Hippocampal formation (tissue), 2 donors: ENCODE data around the gene P2RY14.
A peak's percentile ranks its signal among the peaks of the same experiment; 100 is the strongest.

Experiments used
- DNase-seq, 2 donors: peaks; one replicate each; lab custom pipeline; 2025; lab: John Stamatoyannopoulos, UW

P2RY14 gene

DNA sequence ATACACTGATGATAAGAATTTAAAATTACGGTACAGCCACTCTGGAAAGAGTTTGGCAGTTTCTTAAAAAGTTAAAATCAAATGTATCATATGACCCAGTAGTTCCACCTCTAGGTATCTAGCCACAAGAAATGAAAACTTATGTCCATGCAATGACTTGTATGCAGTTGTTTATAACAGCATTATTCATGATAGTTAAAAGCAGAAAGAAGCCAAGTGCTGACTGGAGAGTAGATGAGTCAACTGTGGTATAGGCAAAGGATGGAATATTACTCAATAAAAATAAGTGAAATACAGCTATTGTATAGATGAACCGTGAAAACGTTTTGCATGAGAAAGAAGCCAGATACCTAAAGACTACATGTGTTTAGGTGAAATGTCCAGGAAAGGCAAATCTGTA is 23.4 kb upstream of the P2RY14 start:
- no peak for DNase-seq

DNA sequence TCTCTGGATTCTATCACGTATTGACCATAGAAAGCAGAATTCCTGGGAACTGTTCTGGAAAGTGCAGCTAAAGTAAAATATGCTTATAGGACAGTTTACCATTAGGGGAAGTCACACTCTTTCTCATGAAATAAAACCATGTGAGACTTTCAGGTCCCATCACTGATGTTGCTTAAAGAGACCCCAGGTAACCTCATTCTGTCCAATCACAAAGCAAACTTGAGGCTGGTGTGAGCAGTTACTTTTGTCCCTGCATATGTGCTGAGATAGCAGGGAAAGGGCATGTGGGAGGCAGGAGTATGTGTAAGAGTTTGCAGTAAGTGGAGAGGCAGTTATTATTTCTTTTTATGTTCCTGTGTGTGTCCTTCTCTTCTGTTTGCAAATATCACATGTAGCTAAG is 22.2 kb upstream of the P2RY14 start:
- DNase-seq: no peak

DNA sequence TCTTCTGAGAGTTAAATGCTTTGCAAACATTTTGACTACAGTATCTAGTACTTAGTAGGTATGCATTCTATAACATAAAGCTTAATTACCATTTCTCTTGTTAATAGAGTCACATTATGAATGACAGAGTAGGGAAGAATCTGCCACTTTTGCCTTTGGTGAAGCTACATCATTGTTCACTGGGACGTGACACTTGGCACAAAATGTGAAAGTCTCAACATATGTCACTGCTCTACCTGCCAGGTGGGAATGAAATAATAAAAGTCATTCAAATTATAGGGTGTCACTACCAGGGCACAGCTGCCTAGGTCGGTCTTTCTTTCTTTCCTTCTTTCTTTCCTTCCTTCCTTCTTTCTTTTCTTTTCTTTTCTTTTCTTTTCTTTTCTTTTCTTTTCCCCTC is 20.7 kb upstream of the P2RY14 start:
- DNase-seq: no peak

DNA sequence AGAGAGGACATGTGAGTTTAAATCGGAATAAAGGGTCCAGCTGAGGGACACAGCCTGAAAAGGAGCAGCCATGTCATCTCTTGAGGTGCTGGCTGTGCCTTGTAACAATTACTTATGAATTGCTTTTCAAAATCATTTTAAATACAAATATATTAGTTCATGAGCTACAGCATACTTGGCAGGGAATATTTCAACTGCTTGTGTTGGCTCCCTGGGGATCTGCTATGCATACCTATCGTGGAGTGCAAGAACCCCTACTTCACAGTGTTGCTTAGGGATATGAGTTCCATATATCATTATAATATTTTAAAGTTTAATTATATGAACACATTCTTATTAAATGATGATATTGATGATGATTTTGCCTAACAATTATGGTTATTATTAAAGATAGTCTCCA is 19.1 kb upstream of the P2RY14 start:
- DNase-seq: no peak

- DNase-seq: no peak
These were observed 17.9 kb upstream of the P2RY14 start for GRCh38 chr3:151296226-151296625.

- DNase-seq: no peak
These were observed 14.8 kb upstream of the P2RY14 start for GRCh38 chr3:151293127-151293526.

GRCh38 chr3:151290673-151291072 is 12.3 kb upstream of the P2RY14 start:
- DNase-seq: no peak

DNA sequence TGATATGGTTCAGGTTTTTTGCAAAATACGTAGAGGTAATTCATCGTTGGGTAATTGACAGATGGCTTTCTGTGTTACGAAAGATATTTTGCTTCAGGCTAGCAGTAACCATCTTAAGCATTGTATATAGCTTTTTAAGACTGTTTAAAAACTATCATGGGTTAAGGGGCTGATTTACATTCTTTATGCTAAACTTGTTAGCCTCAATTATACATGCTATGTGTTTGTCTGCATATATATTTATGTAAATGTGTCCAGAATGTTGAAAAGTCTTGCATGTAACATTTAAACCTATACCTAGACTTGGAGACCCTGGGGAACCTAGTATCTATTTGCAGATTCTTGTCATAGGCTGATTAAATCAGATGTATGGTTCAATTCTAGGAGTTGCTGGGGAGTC is 11.1 kb upstream of the P2RY14 start:
- DNase-seq: no peak

- DNase-seq: no peak
These were observed 7.6 kb upstream of the P2RY14 start for GRCh38 chr3:151285940-151286339.

DNA sequence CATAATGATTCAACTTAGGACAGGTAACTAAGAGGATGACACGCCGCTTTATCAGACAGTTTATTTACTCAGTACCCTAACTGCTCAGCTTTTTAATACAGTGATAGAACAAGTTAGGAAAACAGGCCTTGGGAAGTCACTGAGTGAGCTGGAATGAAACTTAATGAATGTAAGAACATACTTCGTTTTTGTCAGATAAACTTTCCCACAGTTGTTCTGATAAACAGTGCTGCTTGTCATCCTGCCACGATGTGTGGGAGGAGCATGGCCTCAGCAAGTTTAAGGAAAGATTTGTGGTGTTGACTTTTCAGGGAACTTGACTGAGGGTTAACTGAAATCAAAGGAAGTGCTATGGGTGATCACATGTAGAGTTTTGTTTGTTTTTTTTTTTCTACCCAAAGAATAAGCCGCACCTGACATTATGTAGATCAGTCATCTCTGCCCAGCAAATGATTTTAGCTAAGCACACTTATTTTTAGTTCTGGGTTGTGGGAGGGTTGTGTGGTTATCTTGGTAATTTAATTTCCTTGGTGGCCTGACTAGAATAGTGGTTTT is 5.6 kb upstream of the P2RY14 start:
- DNase-seq: no peak

GRCh38 chr3:151283387-151283786 is 5.0 kb upstream of the P2RY14 start:
- no peak for DNase-seq

DNA sequence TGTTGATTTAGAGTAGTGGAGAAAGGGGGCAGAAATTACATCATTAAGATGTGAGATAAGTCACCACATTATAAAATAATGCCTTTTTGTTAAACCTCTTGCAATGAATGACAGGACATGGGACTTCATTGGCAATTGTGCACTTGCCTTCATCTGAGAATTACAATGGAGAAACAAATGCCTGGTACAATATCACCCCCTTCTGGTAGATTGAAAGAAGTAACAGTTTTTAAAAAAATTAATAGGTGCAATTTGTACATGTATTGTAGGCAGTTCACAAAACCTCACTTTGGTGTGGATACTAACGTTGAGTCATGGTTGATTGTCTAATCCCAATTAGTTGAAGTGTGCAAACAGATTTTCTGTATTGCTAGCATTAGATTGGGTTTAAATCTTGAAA is 4.6 kb upstream of the P2RY14 start:
- DNase-seq: peak in 1 of 2 donors; percentile 87

- no peak for DNase-seq
These were observed 3.5 kb upstream of the P2RY14 start for GRCh38 chr3:151281671-151282324.

GRCh38 chr3:151276687-151277042 is 1.7 kb downstream of the P2RY14 start:
- no peak for DNase-seq

DNA sequence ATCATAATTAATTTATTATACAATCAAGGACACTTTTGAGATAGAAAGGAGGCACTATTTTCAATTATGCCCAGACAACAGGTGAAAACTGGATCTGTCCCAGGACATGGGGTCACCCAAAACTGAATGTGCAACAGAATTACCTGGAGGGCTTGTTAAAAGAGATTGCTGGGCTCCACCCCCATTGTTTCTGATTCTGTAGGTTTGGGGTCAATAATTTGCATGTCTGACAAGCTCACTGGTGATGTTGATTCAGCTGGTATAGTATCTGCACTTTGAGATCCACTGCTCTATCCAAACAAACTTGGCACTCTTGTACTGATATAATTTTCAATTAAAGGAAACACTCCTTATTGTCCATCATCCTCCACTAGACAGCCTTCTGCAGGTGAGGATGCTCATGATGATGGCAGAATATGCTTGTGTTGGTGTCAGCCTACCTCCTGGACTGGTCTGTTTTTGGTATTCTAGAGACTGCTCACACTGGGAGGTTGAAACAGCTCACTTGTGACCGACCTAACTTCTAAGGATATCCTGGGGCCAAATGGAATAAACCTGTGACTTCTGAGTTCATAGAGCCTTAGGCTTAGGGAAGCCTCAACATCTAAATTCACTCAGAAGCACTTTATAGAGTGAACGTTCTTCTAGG is 2.2 kb downstream of the P2RY14 start:
- no peak for DNase-seq

GRCh38 chr3:151275091-151275490 is 3.3 kb downstream of the P2RY14 start:
- DNase-seq: no peak

DNA sequence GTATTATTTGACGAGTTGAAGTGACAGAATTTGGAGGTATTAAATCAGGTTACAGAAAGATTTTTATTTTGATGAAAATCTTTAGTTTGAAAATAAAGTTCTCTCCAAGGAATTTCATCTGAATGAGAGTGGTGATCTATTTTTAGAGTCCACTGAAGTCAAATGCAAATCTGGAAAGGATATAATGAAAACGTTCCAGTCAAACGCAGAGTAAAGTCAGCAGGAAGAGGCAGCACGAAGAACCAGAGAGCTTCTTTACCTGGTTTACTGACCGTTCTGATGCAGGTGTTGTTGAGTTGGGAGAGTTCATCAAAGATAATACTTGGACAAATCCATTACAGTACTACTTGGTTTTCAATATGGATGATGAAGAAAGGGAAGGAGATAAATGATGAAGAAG is 8.7 kb downstream of the P2RY14 start:
- no peak for DNase-seq

GRCh38 chr3:151268267-151269235 is 9.8 kb downstream of the P2RY14 start:
- no peak for DNase-seq

DNA sequence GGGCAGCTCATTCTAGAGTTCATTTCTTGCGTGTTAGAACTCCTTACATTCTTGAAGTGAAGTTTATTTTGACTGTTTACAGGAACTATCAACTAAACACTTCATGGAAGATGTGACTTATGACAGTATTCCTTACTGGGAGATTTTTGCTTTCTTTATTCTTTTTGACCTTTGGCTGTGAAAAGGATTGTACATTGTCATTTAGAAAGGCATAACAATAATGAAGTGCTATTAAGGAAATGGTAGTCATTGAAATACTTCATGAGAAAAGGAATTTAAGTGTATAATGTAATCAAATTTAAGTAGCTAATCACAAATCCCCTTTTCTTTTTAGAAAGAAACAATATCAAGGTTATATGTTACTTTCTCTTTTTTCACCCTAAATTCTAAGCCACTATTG is 11.3 kb downstream of the P2RY14 start:
- DNase-seq: no peak

DNA sequence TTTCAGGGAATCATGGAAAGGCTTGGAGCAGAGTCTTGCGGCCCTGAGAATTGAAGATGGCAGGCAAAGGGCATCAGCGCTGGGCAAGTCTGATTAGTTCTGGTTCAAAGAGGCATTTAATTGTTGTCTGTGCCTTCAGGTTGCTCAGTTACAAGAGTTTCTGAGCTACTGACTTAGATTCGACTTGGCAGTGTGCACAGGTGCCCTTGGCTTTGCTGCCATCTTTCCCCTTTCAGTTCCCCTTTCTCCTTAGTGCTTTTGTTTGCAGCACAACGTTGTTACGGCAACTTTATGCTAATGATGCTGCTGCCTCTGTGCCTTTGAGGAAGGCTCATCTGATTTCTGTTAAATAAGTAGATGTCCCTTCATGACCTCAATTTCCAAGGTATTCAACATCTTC is 12.5 kb downstream of the P2RY14 start:
- DNase-seq: peak in 1 of 2 donors; percentile 38

GRCh38 chr3:151265166-151265565 is 13.2 kb downstream of the P2RY14 start:
- DNase-seq: no peak

- DNase-seq: no peak
These were observed 13.7 kb downstream of the P2RY14 start for GRCh38 chr3:151264605-151265004.
